ELR (cell line): ENCODE measurements around the gene CABP4.
"Not testable (repeated sequence)": the region's sequence is repeated elsewhere in the genome, so short reads cannot be mapped to it uniquely, and the experiment has no call there.

Source experiments
- DNase-seq: peaks from one replicate; pipeline ENCODE4 v3.0.0-alpha.2; 2015; ENCODE audit warnings: low read depth

CABP4 gene

GRCh38 chr11:67419325-67420049, 35.7 kb upstream of the CABP4 start:
- DNase-seq = no peak

GRCh38 chr11:67420147-67420645, 35.0 kb upstream of the CABP4 start:
- DNase-seq = no peak

- peak; percentile 91 for DNase-seq
Measured at GRCh38 chr11:67420646-67421429, 34.3 kb upstream of the CABP4 start.

- no peak for DNase-seq
Measured at GRCh38 chr11:67421430-67422031, 33.6 kb upstream of the CABP4 start.

GRCh38 chr11:67422891-67423290, 32.3 kb upstream of the CABP4 start:
- DNase-seq = no peak

GRCh38 chr11:67423466-67423865, 31.7 kb upstream of the CABP4 start:
- no peak for DNase-seq

DNA sequence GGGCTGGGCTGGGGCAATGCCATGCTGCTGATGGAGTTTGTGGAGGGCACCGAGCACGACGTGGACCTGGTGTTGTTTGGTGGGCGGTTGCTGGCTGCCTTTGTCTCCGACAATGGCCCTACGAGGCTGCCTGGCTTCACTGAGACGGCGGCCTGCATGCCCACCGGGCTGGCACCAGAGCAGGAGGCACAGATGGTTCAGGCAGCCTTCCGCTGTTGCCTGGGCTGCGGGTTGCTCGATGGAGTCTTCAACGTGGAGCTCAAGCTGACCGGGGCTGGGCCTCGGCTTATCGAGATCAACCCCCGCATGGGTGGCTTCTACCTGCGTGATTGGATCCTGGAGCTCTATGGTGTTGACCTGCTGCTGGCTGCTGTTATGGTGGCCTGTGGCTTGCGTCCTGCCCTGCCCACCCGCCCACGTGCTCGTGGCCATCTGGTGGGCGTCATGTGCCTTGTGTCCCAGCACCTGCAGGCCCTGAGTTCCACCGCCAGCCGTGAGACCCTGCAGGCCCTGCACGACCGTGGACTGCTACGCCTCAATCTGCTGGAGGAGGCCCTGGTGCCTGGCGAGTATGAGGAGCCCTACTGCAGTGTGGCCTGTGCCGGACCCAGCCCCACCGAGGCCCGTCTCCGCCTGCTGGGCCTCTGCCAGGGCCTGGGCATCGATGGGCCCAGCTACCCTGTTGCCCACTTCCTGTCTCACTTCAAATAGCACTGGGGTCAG, 31.1 kb upstream of the CABP4 start:
- DNase-seq = no peak

DNA sequence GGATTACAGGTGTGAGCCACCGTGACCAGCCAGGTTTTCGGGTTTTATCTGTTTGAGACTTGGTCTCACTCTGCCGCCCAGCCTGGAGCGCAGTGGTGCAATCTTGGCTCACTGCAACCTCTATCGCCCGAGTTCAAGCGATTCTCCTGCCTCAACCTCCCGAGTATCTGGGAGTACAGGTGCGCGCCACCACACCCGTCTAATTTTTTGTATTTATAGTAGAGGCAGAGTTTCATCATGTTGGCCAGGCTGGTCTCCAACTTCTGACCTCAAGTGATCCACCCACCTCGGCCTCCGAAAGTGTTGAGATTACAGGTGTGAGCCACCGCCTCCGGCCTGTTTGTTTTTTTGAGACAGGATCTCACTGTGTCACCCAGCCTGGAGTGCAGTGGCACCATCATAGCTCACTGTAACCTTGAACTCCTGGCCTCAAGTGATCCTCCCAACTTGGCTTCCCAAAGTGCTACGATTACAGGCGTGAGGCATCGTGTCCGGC, 27.7 kb upstream of the CABP4 start:
- DNase-seq = not testable (repeated sequence)

DNA sequence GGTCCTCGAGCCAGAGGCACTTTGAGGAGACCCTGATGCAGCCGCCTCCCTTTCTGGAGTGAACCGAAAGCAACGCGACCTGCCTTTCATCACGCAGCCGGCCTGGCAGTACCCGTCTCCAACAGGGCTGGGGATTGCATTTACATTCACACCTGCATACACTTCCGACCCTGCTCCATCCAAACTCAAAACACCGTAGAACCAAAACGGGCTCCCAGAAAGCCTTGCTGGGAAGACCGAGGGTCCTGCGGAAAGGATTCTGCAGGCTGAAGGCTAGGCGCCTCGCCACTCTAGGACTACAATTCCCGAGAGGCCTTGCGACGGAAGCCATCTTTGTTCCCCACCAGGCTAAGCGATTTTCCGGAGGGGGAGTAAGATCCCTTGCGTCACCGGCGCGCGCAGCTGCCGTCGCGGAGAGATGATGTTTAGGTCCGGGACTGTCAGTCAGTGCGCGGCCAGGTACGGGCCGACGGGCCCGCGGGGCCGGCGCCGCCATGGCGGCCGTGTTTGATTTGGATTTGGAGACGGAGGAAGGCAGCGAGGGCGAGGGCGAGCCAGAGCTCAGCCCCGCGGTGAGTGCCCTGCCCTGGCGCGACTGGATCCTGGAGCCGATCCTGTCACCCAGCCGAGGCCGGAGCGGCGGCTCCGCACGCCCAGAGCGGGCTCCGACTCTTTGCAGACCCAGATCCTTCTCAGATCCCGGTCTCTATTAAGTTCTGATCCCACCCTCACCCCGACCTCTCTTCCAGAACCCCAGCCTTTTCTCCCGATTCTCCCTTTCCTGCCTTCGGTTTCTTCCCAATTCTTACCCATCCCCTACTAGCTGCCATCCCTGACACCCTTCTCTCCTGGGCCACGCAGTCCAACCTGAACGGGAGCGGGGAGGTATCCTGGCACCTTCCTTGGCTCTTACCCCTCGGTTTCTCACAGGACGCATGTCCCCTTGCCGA, 26.8 kb upstream of the CABP4 start, which contains the start of gene RPS6KB2:
Gene RPS6KB2 (plus strand): TSS at position 443 of the 950 bp plus-strand sequence. CDS start 52 bp downstream, at position 495.
- peak; percentile 98 for DNase-seq

- DNase-seq = no peak
Measured at GRCh38 chr11:67429038-67429668, 26.0 kb upstream of the CABP4 start.

DNA sequence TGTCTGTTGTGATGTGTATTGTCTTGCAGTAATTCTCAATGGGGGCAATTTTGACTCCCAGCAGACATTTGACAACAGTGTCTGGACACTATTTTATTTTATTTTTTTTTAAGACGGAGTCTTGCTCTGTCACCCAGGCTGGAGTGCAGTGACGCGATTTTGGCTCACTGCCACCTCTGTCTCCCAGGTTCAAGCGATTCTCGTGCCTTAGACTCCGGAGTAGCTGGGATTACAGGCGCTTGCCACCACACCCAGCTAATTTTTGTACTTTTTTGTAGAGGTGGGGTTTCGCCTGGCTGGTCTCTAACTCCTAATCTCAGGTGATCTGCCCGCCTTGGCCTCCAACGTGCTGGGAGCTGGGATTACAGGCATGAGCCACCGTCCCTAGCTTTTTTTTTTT, 25.4 kb upstream of the CABP4 start:
- DNase-seq = no peak

GRCh38 chr11:67431346-67432249, 23.6 kb upstream of the CABP4 start:
- no peak for DNase-seq

GRCh38 chr11:67432655-67433349, 22.4 kb upstream of the CABP4 start:
- no peak for DNase-seq

DNA sequence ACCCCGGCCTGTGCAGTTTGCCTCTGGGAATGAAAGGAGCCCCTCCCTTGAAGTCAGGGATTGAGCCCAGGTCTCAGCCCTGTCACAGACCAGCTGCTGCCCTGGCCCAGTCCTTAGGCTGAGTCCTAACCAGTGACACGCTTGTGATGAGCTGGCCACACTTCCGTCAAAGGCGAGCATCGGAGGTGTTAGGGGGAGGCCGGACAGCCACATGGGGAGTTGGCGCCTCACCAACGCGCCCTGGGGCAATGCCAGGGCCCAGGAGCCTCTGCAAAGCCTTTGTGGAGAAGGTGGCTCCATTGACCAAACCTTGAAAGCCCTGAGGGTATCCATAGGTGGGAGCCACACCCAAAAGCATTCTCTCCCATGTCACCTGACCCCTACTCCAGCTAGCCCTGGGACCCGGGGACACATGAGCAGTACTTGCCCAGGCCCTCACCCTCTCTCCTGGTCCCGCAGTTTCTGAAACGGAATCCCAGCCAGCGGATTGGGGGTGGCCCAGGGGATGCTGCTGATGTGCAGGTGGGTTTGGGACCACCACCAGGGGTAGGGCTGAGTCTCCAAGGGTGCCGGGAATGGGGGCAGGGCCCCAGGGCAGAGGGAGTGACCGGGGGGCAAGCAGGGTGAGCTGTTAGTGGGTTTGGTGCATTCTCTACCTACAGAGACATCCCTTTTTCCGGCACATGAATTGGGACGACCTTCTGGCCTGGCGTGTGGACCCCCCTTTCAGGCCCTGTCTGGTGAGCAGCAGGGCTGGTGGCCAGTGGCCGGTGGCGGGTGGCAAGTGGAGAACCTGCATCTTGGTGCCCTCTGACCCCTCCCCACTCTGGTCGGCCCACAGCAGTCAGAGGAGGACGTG, 21.4 kb upstream of the CABP4 start:
- no peak for DNase-seq

DNA sequence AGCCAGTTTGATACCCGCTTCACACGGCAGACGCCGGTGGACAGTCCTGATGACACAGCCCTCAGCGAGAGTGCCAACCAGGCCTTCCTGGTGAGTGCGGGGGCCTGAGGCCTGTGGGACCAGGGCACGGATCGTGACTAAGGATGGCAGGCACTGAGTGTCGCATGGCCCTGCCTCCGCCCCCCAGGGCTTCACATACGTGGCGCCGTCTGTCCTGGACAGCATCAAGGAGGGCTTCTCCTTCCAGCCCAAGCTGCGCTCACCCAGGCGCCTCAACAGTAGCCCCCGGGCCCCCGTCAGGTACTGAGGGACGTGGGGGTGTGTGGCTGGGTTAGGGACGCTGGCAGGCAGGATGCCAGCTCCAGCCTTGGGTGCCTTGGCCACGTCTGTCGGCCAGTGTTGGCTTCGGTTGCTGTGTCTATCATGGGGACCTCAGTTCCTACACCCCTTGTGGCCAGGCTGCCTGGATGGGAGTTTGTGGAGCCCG, 20.7 kb upstream of the CABP4 start:
- no peak for DNase-seq

GRCh38 chr11:67435031-67435726, 20.0 kb upstream of the CABP4 start:
- DNase-seq = no peak
